Neural crest cell (in vitro differentiated cells): Measurements from ENCODE around the gene MIS18A. TPM values are rescaled to one million over a fixed set of nuclear protein-coding genes. Genes with fewer than 3 reads are reported as not detected.

Source experiments
- DNase-seq: peaks from one replicate; pipeline ENCODE4 v3.0.0; 2021; ENCODE audit warnings: low read depth, mixed read lengths, low spot score
- H3K27ac Mint-ChIP-seq: one replicate; pipeline ENCODE4 v1.8.0; 2021; ENCODE audit warnings: mild to moderate bottlenecking, mixed read lengths; ENCODE audit not compliant: unreplicated experiment
- H3K27me3 Mint-ChIP-seq: 2 replicates; pipeline ENCODE4 v1.8.0; 2021; ENCODE audit warnings: low read depth, mild to moderate bottlenecking, mixed read lengths
- H3K36me3 Mint-ChIP-seq: 2 replicates; pipeline ENCODE4 v1.8.0; 2021; ENCODE audit warnings: low read depth, mild to moderate bottlenecking, mixed read lengths
- H3K4me1 Mint-ChIP-seq: 2 replicates; pipeline ENCODE4 v1.8.0; 2021; ENCODE audit warnings: mixed read lengths
- H3K4me3 Mint-ChIP-seq: one replicate; pipeline ENCODE4 v1.8.0; 2021; ENCODE audit warnings: mild to moderate bottlenecking, mixed read lengths
- H3K9me3 Mint-ChIP-seq: 2 replicates; pipeline ENCODE4 v1.8.0; 2021; ENCODE audit warnings: mixed read lengths
- CTCF ChIP-seq: fragments of 200-600 bp; sonication (generic); conservative IDR thresholded peaks from 2 replicates; pipeline ENCODE4 v1.5.0; 2021; ENCODE audit warnings: antibody characterized with exemption, mild to moderate bottlenecking
- total RNA-seq: library from RNA; stranded (reverse); gene quantifications from 2 replicates; pipeline ENCODE4 v1.2.1, GENCODE V29; 2021

The MIS18A gene
- total RNA-seq, 1 donor from 2014 or later: 50.9 TPM

- Mint-ChIP-seq H3K4me3 (no peak overlapping the region), H3K27ac (no peak overlapping the region), H3K36me3 (peaks cover 13% of the 10 kb centered on the region), H3K4me1 (peaks cover 12% of the 10 kb centered on the region), H3K27me3 (no peaks in the 10 kb centered on the region), H3K9me3 (no peaks in the 10 kb centered on the region)
- no peak for DNase-seq
- no peak for TF ChIP-seq CTCF
Observed at GRCh38 chr21:32304998-32305397, 26.1 kb upstream of the MIS18A start.

- Mint-ChIP-seq H3K4me1 (peaks cover 12% of the 10 kb centered on the region), H3K4me3 (no peak overlapping the region), H3K36me3 (peaks cover 13% of the 10 kb centered on the region), H3K27ac (peak overlapping the region; percentile 69), H3K9me3 (no peaks in the 10 kb centered on the region), H3K27me3 (no peaks in the 10 kb centered on the region)
- DNase-seq: no peak
- TF ChIP-seq CTCF: no peak
Observed at GRCh38 chr21:32303385-32303784, 24.5 kb upstream of the MIS18A start.

DNA sequence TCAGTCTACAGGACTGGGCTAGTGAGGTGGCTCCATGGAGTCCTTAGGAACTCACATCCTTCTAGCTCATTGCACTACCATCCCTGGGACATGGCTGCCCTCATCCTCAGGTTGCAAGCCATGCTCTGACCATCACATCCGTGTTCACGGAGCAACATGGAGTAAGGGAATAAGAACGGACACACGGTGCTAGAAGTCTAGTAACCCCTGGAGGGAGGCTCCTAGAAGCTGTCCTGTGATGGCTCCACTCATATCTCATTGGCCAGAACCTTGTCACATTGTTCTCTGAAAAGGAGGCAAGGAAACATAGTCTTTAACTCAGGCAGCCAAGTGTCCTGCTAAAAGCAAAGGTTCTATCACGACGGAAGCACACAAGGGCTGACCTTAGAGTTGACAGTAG, 23.7 kb upstream of the MIS18A start:
- no peak overlapping the region for H3K4me3 Mint-ChIP-seq
- H3K9me3 Mint-ChIP-seq: no peaks in the 10 kb centered on the region
- no peak overlapping the region for H3K27ac Mint-ChIP-seq
- no peak for TF ChIP-seq CTCF
- H3K36me3 Mint-ChIP-seq: peaks cover 13% of the 10 kb centered on the region
- peaks cover 12% of the 10 kb centered on the region for H3K4me1 Mint-ChIP-seq
- no peaks in the 10 kb centered on the region for H3K27me3 Mint-ChIP-seq
- no peak for DNase-seq

DNA sequence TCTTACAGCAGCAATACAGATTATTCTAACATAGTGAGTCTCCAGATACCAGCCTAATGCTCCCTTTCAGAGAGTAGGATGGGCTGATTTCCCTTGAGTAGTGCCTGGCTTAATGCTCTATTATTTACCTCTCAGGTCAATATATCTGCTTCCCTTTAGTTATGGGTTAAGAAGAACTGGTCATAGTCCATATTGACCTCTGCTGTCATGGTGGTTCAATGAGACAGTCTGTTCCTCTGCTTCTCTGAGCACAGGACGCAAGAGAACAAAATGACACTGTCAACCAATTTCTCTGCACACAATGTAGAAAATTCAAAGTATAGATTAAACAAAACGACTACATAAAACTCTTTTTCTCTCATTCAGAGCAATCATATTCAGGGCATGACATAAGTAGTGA, 22.7 kb upstream of the MIS18A start:
- H3K9me3 Mint-ChIP-seq: no peaks in the 10 kb centered on the region
- DNase-seq: no peak
- peaks cover 10% of the 10 kb centered on the region for H3K4me1 Mint-ChIP-seq
- no peak overlapping the region for H3K4me3 Mint-ChIP-seq
- TF ChIP-seq CTCF: no peak
- H3K27me3 Mint-ChIP-seq: no peaks in the 10 kb centered on the region
- no peak overlapping the region for H3K27ac Mint-ChIP-seq
- H3K36me3 Mint-ChIP-seq: peaks cover 11% of the 10 kb centered on the region

- no peak for TF ChIP-seq CTCF
- Mint-ChIP-seq H3K36me3 (peaks cover 11% of the 10 kb centered on the region), H3K9me3 (no peaks in the 10 kb centered on the region), H3K4me1 (no peaks in the 10 kb centered on the region), H3K4me3 (no peak overlapping the region), H3K27ac (no peak overlapping the region), H3K27me3 (no peaks in the 10 kb centered on the region)
- no peak for DNase-seq
Observed at GRCh38 chr21:32300117-32300681, 21.4 kb upstream of the MIS18A start.
